ENCODE measurements around the gene DSG4.

GRCh38 chr18:31444142-31444541 lies 67.6 kb downstream of the DSG4 start:
- TF ChIP-seq CTCF (IDR thresholded peaks at IDR 0.05; ENCODE audit: low read depth, low read length, poor library complexity, severe bottlenecking): no peak
- TF ChIP-seq EZH2phosphoT487 (IDR thresholded peaks at IDR 0.05; ENCODE audit: borderline replicate concordance, low read length): no peak

All from DOHH2 (cell line).